IMR-90 (cell line): ENCODE measurements around the gene ARL6IP5. TPM values are rescaled to one million over a fixed set of nuclear protein-coding genes. Genes with fewer than 3 reads are reported as not detected.

Source experiments
- ATAC-seq: fragments of 200-7000 bp; cut with Tn5 transposase; 2 replicates; pipeline ENCODE4 v1.9.1; 2020; ENCODE audit warnings: low read depth, mild to moderate bottlenecking, moderate library complexity
- BruUV-seq: library from RNA; stranded (reverse); fragments of 400-500 nt; replicated peaks from 2 replicates; lab custom pipeline; 2021; lab: Mats Ljungman, UMichigan
- CTCF ChIA-PET: fragments of 300-600 bp; formaldehyde crosslinking; extraction: SDS; loops from one replicate; lab custom pipeline; 2021; ENCODE audit warnings: antibody characterized with exemption; lab: Yijun Ruan, JAX
- POLR2A ChIA-PET: fragments of 300-600 bp; sonication (Branson Sonifier 250); formaldehyde crosslinking; loops from one replicate; lab custom pipeline; 2022; ENCODE audit warnings: antibody characterized with exemption; ENCODE audit not compliant: unreplicated experiment; lab: Charles Lee
- DNase-seq: peaks from one replicate; pipeline ENCODE4 v3.0.0; 2013
- H2AFZ ChIP-seq: replicated peaks from 2 replicates; pipeline ENCODE3; 2013; ENCODE audit warnings: low read length, mild to moderate bottlenecking; ENCODE audit not compliant: poor library complexity
- H2AK5ac ChIP-seq: 2 replicates; pipeline ENCODE4 v1.6.1; 2013; ENCODE audit warnings: low read depth, low read length, inconsistent platforms
- H2AK9ac ChIP-seq: replicated peaks from 2 replicates; pipeline ENCODE3; 2013; ENCODE audit warnings: mild to moderate bottlenecking, low read depth, low read length, moderate library complexity; ENCODE audit not compliant: poor library complexity
- H2BK120ac ChIP-seq: 2 replicates; pipeline ENCODE4 v1.6.1; 2013; ENCODE audit warnings: low read depth, low read length, inconsistent platforms
- H2BK15ac ChIP-seq: 3 replicates; pipeline ENCODE4 v1.6.1; 2013; ENCODE audit warnings: low read depth, low read length, inconsistent platforms
- H2BK20ac ChIP-seq: 2 replicates; pipeline ENCODE4 v1.6.1; 2013; ENCODE audit warnings: low read depth, mild to moderate bottlenecking, inconsistent platforms, low read length, moderate library complexity
- H2BK5ac ChIP-seq: 2 replicates; pipeline ENCODE4 v1.6.1; 2013; ENCODE audit warnings: mild to moderate bottlenecking, low read depth, low read length, inconsistent platforms; ENCODE audit not compliant: poor library complexity, severe bottlenecking
- H3K14ac ChIP-seq: replicated peaks from 2 replicates; pipeline ENCODE4 v1.6.1; 2013; ENCODE audit warnings: low read depth, low read length, inconsistent platforms
- H3K18ac ChIP-seq: 2 replicates; pipeline ENCODE4 v1.6.1; 2013; ENCODE audit warnings: low read depth, low read length, control low read depth
- H3K23ac ChIP-seq: 2 replicates; pipeline ENCODE4 v1.6.1; 2013; ENCODE audit warnings: low read depth, low read length, inconsistent platforms
- H3K27ac ChIP-seq: 2 replicates; pipeline ENCODE4 v1.5.1; 2013; ENCODE audit warnings: mild to moderate bottlenecking, control low read depth, low read length; ENCODE audit not compliant: insufficient read depth
- H3K27me3 ChIP-seq: 2 replicates; pipeline ENCODE4 v1.6.1; 2013; ENCODE audit warnings: low read length; ENCODE audit not compliant: control insufficient read depth, insufficient read depth
- H3K36me3 ChIP-seq: 2 replicates; pipeline ENCODE4 v1.6.1; 2013; ENCODE audit warnings: low read length, mixed read lengths; ENCODE audit not compliant: control insufficient read depth, insufficient read depth
- H3K4ac ChIP-seq: 2 replicates; pipeline ENCODE4 v1.6.1; 2013; ENCODE audit warnings: low read depth, low read length, inconsistent platforms
- H3K4me1 ChIP-seq: 2 replicates; pipeline ENCODE4 v1.6.1; 2013; ENCODE audit warnings: low read length, mixed read lengths; ENCODE audit not compliant: control insufficient read depth, insufficient read depth
- H3K4me2 ChIP-seq: 2 replicates; pipeline ENCODE4 v1.6.1; 2013; ENCODE audit warnings: low read depth, mild to moderate bottlenecking, control low read depth, low read length, moderate library complexity
- H3K4me3 ChIP-seq: 2 replicates; pipeline ENCODE4 v1.5.1; 2013; ENCODE audit warnings: low read depth, mild to moderate bottlenecking, control low read depth, low read length, moderate library complexity; ENCODE audit not compliant: insufficient read depth
- H3K56ac ChIP-seq: 2 replicates; pipeline ENCODE4 v1.6.1; 2013; ENCODE audit warnings: low read length, inconsistent platforms; ENCODE audit not compliant: insufficient read depth; ENCODE audit errors: extremely low read depth
- H3K79me1 ChIP-seq, 2 experiments: 2 replicates each; pipeline ENCODE4 v1.6.1; 2013; ENCODE audit warnings: low read length in 2 of 2, inconsistent platforms in 1 of 2, low read depth in 1 of 2
- H3K9ac ChIP-seq: 2 replicates; pipeline ENCODE4 v1.6.1; 2013; ENCODE audit warnings: low read depth, low read length, control low read depth
- H3K9me1 ChIP-seq: 2 replicates; pipeline ENCODE4 v1.6.1; 2013; ENCODE audit warnings: low read length, inconsistent platforms; ENCODE audit not compliant: insufficient read depth
- H3K9me3 ChIP-seq: 2 replicates; pipeline ENCODE4 v1.6.1; 2013; ENCODE audit warnings: low read length; ENCODE audit not compliant: control insufficient read depth, insufficient read depth
- H4K20me1 ChIP-seq: 2 replicates; pipeline ENCODE4 v1.6.1; 2013; ENCODE audit warnings: low read length, inconsistent platforms; ENCODE audit not compliant: insufficient read depth
- H4K5ac ChIP-seq: 2 replicates; pipeline ENCODE4 v1.6.1; 2013; ENCODE audit warnings: mild to moderate bottlenecking, low read depth, low read length, control low read depth
- H4K8ac ChIP-seq, 2 experiments: 2 replicates each; pipeline ENCODE4 v1.6.1; 2013; ENCODE audit warnings: low read depth in 2 of 2, low read length in 2 of 2, control low read depth in 1 of 2, inconsistent platforms in 1 of 2
- H4K91ac ChIP-seq: 2 replicates; pipeline ENCODE4 v1.6.1; 2013; ENCODE audit warnings: low read depth, low read length, inconsistent platforms; ENCODE audit not compliant: insufficient read depth
- CHD1 ChIP-seq: IDR thresholded peaks from 2 replicates; pipeline ENCODE4 v1.6.1; 2012; ENCODE audit warnings: low read depth, low read length, improper control_type of control experiment
- ELK1 ChIP-seq: fragments of 150-350 bp; IDR thresholded peaks from 2 replicates; pipeline ENCODE4 v1.6.1; 2016; ENCODE audit warnings: low read depth, mild to moderate bottlenecking, low read length, moderate library complexity, borderline replicate concordance
- FOS ChIP-seq: fragments of 150-350 bp; IDR thresholded peaks from 2 replicates; pipeline ENCODE4 v1.6.1; 2016; ENCODE audit warnings: low read depth, low read length
- MAFK ChIP-seq: IDR thresholded peaks from 2 replicates; pipeline ENCODE4 v1.6.1; 2012; ENCODE audit warnings: low read depth, low read length, improper control_type of control experiment
- MAZ ChIP-seq: IDR thresholded peaks from 2 replicates; pipeline ENCODE4 v1.6.1; 2012; ENCODE audit warnings: low read depth, mild to moderate bottlenecking, low read length, improper control_type of control experiment, moderate library complexity, borderline replicate concordance
- MXI1 ChIP-seq: IDR thresholded peaks from 2 replicates; pipeline ENCODE4 v1.6.1; 2012; ENCODE audit warnings: low read depth, mild to moderate bottlenecking, low read length, moderate library complexity, borderline replicate concordance
- NFE2L2 ChIP-seq: fragments of 150-350 bp; IDR thresholded peaks from 2 replicates; pipeline ENCODE4 v1.6.1; 2016; ENCODE audit warnings: low read depth, mild to moderate bottlenecking, low read length
- RAD21 ChIP-seq: IDR thresholded peaks from 2 replicates; pipeline ENCODE4 v1.6.1; 2012; ENCODE audit warnings: low read length, improper control_type of control experiment
- RCOR1 ChIP-seq: IDR thresholded peaks from 2 replicates; pipeline ENCODE4 v1.6.1; 2012; ENCODE audit warnings: mild to moderate bottlenecking, low read length, improper control_type of control experiment; ENCODE audit not compliant: insufficient replicate concordance
- USF2 ChIP-seq: fragments of 150-350 bp; IDR thresholded peaks from 2 replicates; pipeline ENCODE4 v1.6.1; 2017; ENCODE audit warnings: mild to moderate bottlenecking, antibody characterized with exemption, low read length, low read depth
- dilution Hi-C: fragments of 300-500 bp; cut with HindIII; formaldehyde crosslinking; loops from one replicate; pipeline ENCODE4 v1.14.3; 2018; ENCODE audit warnings: low sequenced_read_pairs; ENCODE audit not compliant: unreplicated experiment
- in situ Hi-C: fragments of 300-500 bp; cut with MboI; formaldehyde crosslinking; loops from 3 replicates; pipeline ENCODE4 v1.14.3; 2019; ENCODE audit warnings: low sequenced_read_pairs, inconsistent platforms, mixed read lengths
- intact Hi-C: fragments of 100-400 bp; cut with micrococcal nuclease; formaldehyde crosslinking; loops from 2 replicates; pipeline ENCODE4 v1.10.0; 2022
- polyA plus RNA-seq, 3 experiments: library from polyadenylated mRNA; depleted of rRNA; stranded (reverse); fragments of >200 nt; gene quantifications; 2 replicates each; pipeline ENCODE4 v1.2.3, GENCODE V29; 2012; ENCODE audit warnings: low replicate concordance in 1 of 3
- total RNA-seq: library from RNA; depleted of rRNA; stranded (reverse); fragments of >200 nt; gene quantifications from 2 replicates; pipeline ENCODE4 v1.2.3, GENCODE V29; 2012

The ARL6IP5 gene
- total and polyA plus RNA-seq, 2 of the 4 experiments (the other 2 are of a cell fraction) = 76.4 to 98.8 TPM

- H2BK5ac ChIP-seq = no peak overlapping the region
- no peak for ATAC-seq
- H3K18ac ChIP-seq = no peak overlapping the region
- intact Hi-C loops = no loop called here
- H2AK5ac ChIP-seq = no peak overlapping the region
- DNase-seq = peak; percentile 36
- H2BK15ac ChIP-seq = no peak overlapping the region
- no peaks in the 10 kb centered on the region for H4K20me1 ChIP-seq
- peaks cover under 1% of the 10 kb centered on the region for H3K4me1 ChIP-seq
- dilution Hi-C loops = no loop called here
- no TSS peak for BruUV-seq
- no peak overlapping the region for H2AK9ac ChIP-seq
- H4K91ac ChIP-seq = no peak overlapping the region
- no peak overlapping the region for H4K5ac ChIP-seq
- H3K4me2 ChIP-seq = no peak overlapping the region; the same call in 1 of the 2 replicates
- no peaks in the 10 kb centered on the region for H3K9me1 ChIP-seq
- no peak for TF ChIP-seq RCOR1
- TF ChIP-seq ELK1 = no peak
- no peak for TF ChIP-seq FOS
- TF ChIP-seq RAD21 = no peak
- TF ChIP-seq NFE2L2 = no peak
- TF ChIP-seq CHD1 = no peak
- TF ChIP-seq MXI1 = no peak
- TF ChIP-seq MAFK = no peak
- no peak for TF ChIP-seq USF2
- TF ChIP-seq MAZ = no peak
- no peak overlapping the region for H3K4ac ChIP-seq
- H3K9me3 ChIP-seq = no peaks in the 10 kb centered on the region
- no peak overlapping the region for H3K14ac ChIP-seq
- no peak overlapping the region for H2BK20ac ChIP-seq
- no peak overlapping the region for H3K23ac ChIP-seq
- no peaks in the 10 kb centered on the region for H3K79me1 ChIP-seq
- H3K27me3 ChIP-seq = peaks cover 9% of the 10 kb centered on the region
- CTCF ChIA-PET = interaction anchor here (0.7 kb wide), 1 partner anchor 15 kb away, joined by 3 read pairs; the partner anchor contains the start of gene LMOD3
- no peaks in the 10 kb centered on the region for H3K36me3 ChIP-seq
- H3K9ac ChIP-seq = no peak overlapping the region
- H2AFZ ChIP-seq = no peak overlapping the region
- POLR2A ChIA-PET = no interaction called here
- no peak overlapping the region for H3K27ac ChIP-seq
- no peak overlapping the region for H3K56ac ChIP-seq
- H4K8ac ChIP-seq = no peak overlapping the region
- H2BK120ac ChIP-seq = no peak overlapping the region
- no peak overlapping the region for H3K4me3 ChIP-seq
- in situ Hi-C loops = no loop called here
These were observed 52.3 kb downstream of the ARL6IP5 start for GRCh38 chr3:69137005-69137404.
